H9 (cell line): ENCODE measurements around the gene CTU2. TPM values are rescaled to one million over a fixed set of nuclear protein-coding genes. Genes with fewer than 3 reads are reported as not detected.

Experiments
- DNase-seq: peaks from one replicate; pipeline ENCODE4 v3.0.0-alpha.2; 2017
- H2AFZ ChIP-seq: one replicate; pipeline ENCODE4 v1.6.1; 2013; ENCODE audit warnings: mild to moderate bottlenecking, low read length, control low read depth, moderate library complexity
- H2AK5ac ChIP-seq: 2 replicates; pipeline ENCODE4 v1.6.1; 2013; ENCODE audit warnings: low read length, control low read depth, mixed read lengths; ENCODE audit not compliant: insufficient read length
- H2BK120ac ChIP-seq: one replicate; pipeline ENCODE4 v1.6.1; 2013; ENCODE audit warnings: low read depth, mild to moderate bottlenecking, low read length, control low read depth, inconsistent platforms; ENCODE audit not compliant: poor library complexity, severe bottlenecking
- H2BK12ac ChIP-seq: 2 replicates; pipeline ENCODE4 v1.6.1; 2013; ENCODE audit warnings: low read length, control low read depth, mixed read lengths, low read depth; ENCODE audit not compliant: insufficient read length
- H2BK15ac ChIP-seq: 2 replicates; pipeline ENCODE4 v1.6.1; 2013; ENCODE audit warnings: low read depth, low read length, control low read depth
- H2BK20ac ChIP-seq: one replicate; pipeline ENCODE4 v1.6.1; 2013; ENCODE audit warnings: low read depth, mild to moderate bottlenecking, low read length, control low read depth, inconsistent platforms; ENCODE audit not compliant: poor library complexity, severe bottlenecking
- H2BK5ac ChIP-seq: 2 replicates; pipeline ENCODE4 v1.6.1; 2013; ENCODE audit warnings: low read length, control low read depth, mixed read lengths; ENCODE audit not compliant: insufficient read length
- H3K14ac ChIP-seq: 2 replicates; pipeline ENCODE4 v1.6.1; 2013; ENCODE audit warnings: low read length, control low read depth; ENCODE audit not compliant: insufficient read depth
- H3K18ac ChIP-seq: 2 replicates; pipeline ENCODE4 v1.6.1; 2013; ENCODE audit warnings: low read depth, mild to moderate bottlenecking, mixed read lengths, low read length, control low read depth; ENCODE audit not compliant: insufficient read length
- H3K23ac ChIP-seq: 2 replicates; pipeline ENCODE4 v1.6.1; 2013; ENCODE audit warnings: low read length, control low read depth, mixed read lengths, low read depth; ENCODE audit not compliant: insufficient read length
- H3K23me2 ChIP-seq: 2 replicates; pipeline ENCODE4 v1.6.1; 2013; ENCODE audit warnings: low read depth, mild to moderate bottlenecking, mixed read lengths, low read length, control low read depth; ENCODE audit not compliant: insufficient read length, poor library complexity, severe bottlenecking
- H3K27ac ChIP-seq: 2 replicates; pipeline ENCODE4 v1.5.1; 2013; ENCODE audit warnings: low read length, control low read depth, mixed read lengths, low read depth; ENCODE audit not compliant: insufficient read length
- H3K27me3 ChIP-seq: 2 replicates; pipeline ENCODE4 v1.6.1; 2013; ENCODE audit warnings: low read length, control low read depth, inconsistent platforms; ENCODE audit not compliant: insufficient read depth
- H3K4ac ChIP-seq: 2 replicates; pipeline ENCODE4 v1.6.1; 2013; ENCODE audit warnings: low read depth, mild to moderate bottlenecking, control low read depth, inconsistent platforms, low read length, moderate library complexity
- H3K4me1 ChIP-seq: 2 replicates; pipeline ENCODE4 v1.6.1; 2013; ENCODE audit warnings: low read length, control low read depth, inconsistent platforms; ENCODE audit not compliant: insufficient read depth
- H3K4me2 ChIP-seq: 2 replicates; pipeline ENCODE4 v1.6.1; 2013; ENCODE audit warnings: low read length, control low read depth, mixed read lengths; ENCODE audit not compliant: insufficient read length, insufficient read depth
- H3K56ac ChIP-seq: 2 replicates; pipeline ENCODE4 v1.6.1; 2013; ENCODE audit warnings: low read depth, mild to moderate bottlenecking, mixed read lengths, low read length, control low read depth; ENCODE audit not compliant: insufficient read length
- H3K79me1 ChIP-seq: 2 replicates; pipeline ENCODE4 v1.6.1; 2013; ENCODE audit warnings: low read depth, mild to moderate bottlenecking, moderate library complexity, low read length, control low read depth, inconsistent platforms; ENCODE audit not compliant: insufficient read depth, poor library complexity, severe bottlenecking
- H3K79me2 ChIP-seq: 2 replicates; pipeline ENCODE4 v1.6.1; 2013; ENCODE audit warnings: low read length, control low read depth, inconsistent platforms; ENCODE audit not compliant: insufficient read depth
- H3K9ac ChIP-seq: 2 replicates; pipeline ENCODE4 v1.6.1; 2013; ENCODE audit warnings: low read length, control low read depth, mixed read lengths; ENCODE audit not compliant: insufficient read length; ENCODE audit errors: extremely low read depth
- H3K9me3 ChIP-seq: one replicate; pipeline ENCODE4 v1.6.1; 2013; ENCODE audit warnings: low read depth, low read length, inconsistent platforms; ENCODE audit not compliant: control insufficient read depth
- H3T11ph ChIP-seq: one replicate; pipeline ENCODE4 v1.6.1; 2013; ENCODE audit warnings: mild to moderate bottlenecking, low read length, control low read depth, inconsistent platforms
- H4K20me1 ChIP-seq: one replicate; pipeline ENCODE4 v1.6.1; 2013; ENCODE audit not compliant: control insufficient read depth, insufficient read length, insufficient read depth
- H4K5ac ChIP-seq: 2 replicates; pipeline ENCODE4 v1.6.1; 2013; ENCODE audit warnings: low read depth, mild to moderate bottlenecking, mixed read lengths, low read length, control low read depth; ENCODE audit not compliant: insufficient read length
- H4K8ac ChIP-seq: replicated peaks from 2 replicates; pipeline ENCODE4 v1.6.1; 2013; ENCODE audit warnings: low read length, control low read depth, mixed read lengths, low read depth; ENCODE audit not compliant: insufficient read length
- H4K91ac ChIP-seq: 2 replicates; pipeline ENCODE4 v1.6.1; 2013; ENCODE audit warnings: low read depth, mild to moderate bottlenecking, moderate library complexity, mixed read lengths, low read length, control low read depth; ENCODE audit not compliant: insufficient read length
- H3K27ac Mint-ChIP-seq, 3 experiments: 2 replicates in 2 of 3; 3 replicates in 1 of 3; pipeline ENCODE4 v1.8.0; 2020 to 2021; ENCODE audit warnings: mixed read lengths in 3 of 3, mild to moderate bottlenecking in 1 of 3, moderate library complexity in 1 of 3
- H3K27me3 Mint-ChIP-seq: 2 replicates; pipeline ENCODE4 v1.8.0; 2021; ENCODE audit warnings: low read depth, mild to moderate bottlenecking, moderate library complexity, mixed read lengths
- H3K36me3 Mint-ChIP-seq, 3 experiments: 2 replicates in 2 of 3; 3 replicates in 1 of 3; pipeline ENCODE4 v1.8.0; 2020 to 2021; ENCODE audit warnings: low read depth in 3 of 3, mixed read lengths in 3 of 3; ENCODE audit not compliant: insufficient read depth in 1 of 3
- H3K4me1 Mint-ChIP-seq, 2 experiments: 2 replicates each; pipeline ENCODE4 v1.8.0; 2020; ENCODE audit warnings: mixed read lengths in 2 of 2
- H3K4me3 Mint-ChIP-seq, 2 experiments: 2 replicates in 1 of 2; 3 replicates in 1 of 2; pipeline ENCODE4 v1.8.0; 2020 to 2021; ENCODE audit warnings: mild to moderate bottlenecking in 2 of 2, mixed read lengths in 2 of 2, moderate library complexity in 1 of 2
- H3K9me3 Mint-ChIP-seq, 2 experiments: 2 replicates in 1 of 2; 3 replicates in 1 of 2; pipeline ENCODE4 v1.8.0; 2020; ENCODE audit warnings: mild to moderate bottlenecking in 2 of 2, mixed read lengths in 2 of 2, moderate library complexity in 1 of 2
- CTCF ChIP-seq: fragments of 200-600 bp; sonication (generic); conservative IDR thresholded peaks from 3 replicates; pipeline ENCODE4 v1.8.0; 2021; ENCODE audit warnings: antibody characterized with exemption, mild to moderate bottlenecking
- WGBS: extraction: QIAGEN DNeasy Blood & Tissue Kit; methylation state at CpG from one replicate; pipeline ENCODE4 v1.1.7; 2013; ENCODE audit warnings: missing lambda C conversion rate, low lambda C conversion rate, mixed read lengths; ENCODE audit not compliant: insufficient read length; ENCODE audit errors: extremely low coverage; 5-methylcytosine and 5-hydroxymethylcytosine counted together
- total RNA-seq: library from RNA; stranded (reverse); gene quantifications from 2 replicates; pipeline ENCODE4 v1.2.1, GENCODE V29; 2021

CTU2 gene
- total RNA-seq, 1 experiment from 2014 or later, result 32.8 TPM

- no peak overlapping the region for H4K91ac ChIP-seq
- no peak overlapping the region for H3K18ac ChIP-seq
- no peak overlapping the region for H3K56ac ChIP-seq
- no peak overlapping the region for H2BK12ac ChIP-seq
- no peak overlapping the region for H4K8ac ChIP-seq
- no peaks in the 10 kb centered on the region for H3K27me3 ChIP-seq
- no peaks in the 10 kb centered on the region for H3K36me3 Mint-ChIP-seq
- H4K20me1 ChIP-seq, result no peaks in the 10 kb centered on the region
- no peak overlapping the region for H4K5ac ChIP-seq
- no CpG with 5 or more reads among the region's 10 CpGs for WGBS
- no peak overlapping the region for H3K4me2 ChIP-seq
- no peak overlapping the region for H2BK120ac ChIP-seq
- H3K27ac Mint-ChIP-seq, result no peak overlapping the region
- H3K14ac ChIP-seq, result no peak overlapping the region
- no peaks in the 10 kb centered on the region for H3K27me3 Mint-ChIP-seq
- H2AFZ ChIP-seq, result no peak overlapping the region
- no peak overlapping the region for H3T11ph ChIP-seq
- DNase-seq, result no peak
- no peak overlapping the region for H3K23ac ChIP-seq
- H3K4me1 ChIP-seq, result peaks cover 8% of the 10 kb centered on the region; the same call in 1 of the 2 replicates
- H2BK5ac ChIP-seq, result no peak overlapping the region
- no peaks in the 10 kb centered on the region for H3K9me3 ChIP-seq
- H3K9me3 Mint-ChIP-seq, result no peaks in the 10 kb centered on the region; a peak in 1 of 5 replicates
- no peak overlapping the region for H2AK5ac ChIP-seq
- H3K4me1 Mint-ChIP-seq, result peaks cover 27 to 50% of the 10 kb centered on the region in 2 experiments
- no peak overlapping the region for H3K9ac ChIP-seq
- peaks cover 3% of the 10 kb centered on the region for H3K79me1 ChIP-seq
- H3K4ac ChIP-seq, result no peak overlapping the region
- no peaks in the 10 kb centered on the region for H3K23me2 ChIP-seq
- H3K4me3 Mint-ChIP-seq, result no peak overlapping the region
- TF ChIP-seq CTCF, result no peak
- no peak overlapping the region for H2BK20ac ChIP-seq
- H3K79me2 ChIP-seq, result no peaks in the 10 kb centered on the region
- H2BK15ac ChIP-seq, result no peak overlapping the region
- H3K27ac ChIP-seq, result no peak overlapping the region
Observed at GRCh38 chr16:88761830-88762229, 55.5 kb downstream of the CTU2 start.
